GM18502 (cell line): ENCODE measurements around the gene MKNK1.

Experiments used
- ATAC-seq: cut with Tn5 transposase; IDR thresholded peaks from one replicate; pipeline ENCODE4 v1.9.1; 2021; ENCODE audit warnings: mild to moderate bottlenecking; ENCODE audit not compliant: unreplicated experiment, poor library complexity

The MKNK1 gene

GRCh38 chr1:46526691-46527291, 77.3 kb downstream of the MKNK1 start:
- no peak for ATAC-seq

GRCh38 chr1:46526013-46526690, 77.9 kb downstream of the MKNK1 start:
- ATAC-seq: no peak

GRCh38 chr1:46525253-46525983, 78.7 kb downstream of the MKNK1 start:
- ATAC-seq: no peak

GRCh38 chr1:46524843-46525242, 79.2 kb downstream of the MKNK1 start:
- ATAC-seq: no peak

GRCh38 chr1:46523496-46524353, 80.3 kb downstream of the MKNK1 start:
- no peak for ATAC-seq

- no peak for ATAC-seq
These were observed 81.1 kb downstream of the MKNK1 start for GRCh38 chr1:46522969-46523320.

GRCh38 chr1:46522184-46522968, 81.7 kb downstream of the MKNK1 start:
- no peak for ATAC-seq

- ATAC-seq: no peak
These were observed 82.7 kb downstream of the MKNK1 start for GRCh38 chr1:46521414-46521813.

GRCh38 chr1:46520063-46520911, 83.8 kb downstream of the MKNK1 start:
- ATAC-seq: no peak

GRCh38 chr1:46519209-46519608, 84.9 kb downstream of the MKNK1 start:
- ATAC-seq: no peak

GRCh38 chr1:46517932-46518498, 86.1 kb downstream of the MKNK1 start:
- no peak for ATAC-seq

GRCh38 chr1:46517010-46517600, 87.0 kb downstream of the MKNK1 start:
- ATAC-seq: no peak

- no peak for ATAC-seq
These were observed 87.7 kb downstream of the MKNK1 start for GRCh38 chr1:46516200-46516950.

- no peak for ATAC-seq
These were observed 88.5 kb downstream of the MKNK1 start for GRCh38 chr1:46515576-46515975.

GRCh38 chr1:46513536-46513935, 90.5 kb downstream of the MKNK1 start:
- no peak for ATAC-seq

- no peak for ATAC-seq
These were observed 91.3 kb downstream of the MKNK1 start for GRCh38 chr1:46512792-46513190.

- no peak for ATAC-seq
These were observed 91.8 kb downstream of the MKNK1 start for GRCh38 chr1:46512135-46512791.
